ENCODE results near the gene LIX1L. TPM values are rescaled to one million over a fixed set of nuclear protein-coding genes. Genes with fewer than 3 reads are reported as not detected.
"Not testable (repeated sequence)": the region's sequence is repeated elsewhere in the genome, so short reads cannot be mapped to it uniquely, and the experiment has no call there.

The LIX1L gene
- total RNA-seq, 2 experiments from 2014 or later, result 11.6 to 26.3 TPM

DNA sequence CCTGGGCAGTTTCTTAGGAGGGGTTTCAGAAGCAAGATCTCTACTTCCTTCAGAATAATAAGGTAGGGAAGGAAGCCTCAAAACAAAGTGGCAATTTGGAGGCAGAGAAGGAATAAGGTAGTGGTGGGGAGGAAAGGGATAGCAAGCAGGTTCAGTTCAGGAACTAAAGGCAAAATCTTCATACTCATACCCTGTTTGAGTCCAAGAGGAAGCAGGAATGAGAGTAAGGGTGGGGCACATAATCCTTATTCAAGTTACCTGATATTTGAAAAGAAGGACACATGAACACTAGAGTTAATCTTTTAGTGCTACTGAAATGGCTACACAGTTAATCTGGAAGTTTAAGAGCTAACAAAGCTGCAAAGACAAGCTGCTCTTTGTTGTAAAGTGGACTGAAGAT is 22.1 kb downstream of the LIX1L start:
- Histone ChIP-seq H3K4me1 (ENCODE audit: insufficient read depth, low read length, poor library complexity, severe bottlenecking) (peaks cover 32% of the 10 kb centered on the region), H3K4me2 (ENCODE audit: low read length) (no peak overlapping the region), H3K9me2 (ENCODE audit: insufficient read depth, low read length) (no peaks in the 10 kb centered on the region), H3K27ac (ENCODE audit: low read depth, low read length, poor library complexity, severe bottlenecking) (no peak overlapping the region), H3K9me3 (ENCODE audit: low read length) (no peaks in the 10 kb centered on the region), H3K4me3 (ENCODE audit: low read depth, low read length, poor library complexity, severe bottlenecking) (no peak overlapping the region), H4K20me1 (ENCODE audit: insufficient read depth, low read length) (no peaks in the 10 kb centered on the region), H2AFZ (ENCODE audit: low read length) (no peak overlapping the region), H3K79me2 (ENCODE audit: insufficient read depth, low read depth, low read length) (no peaks in the 10 kb centered on the region), H3K36me3 (ENCODE audit: insufficient read depth, low read length) (peaks cover 24% of the 10 kb centered on the region)
- ChIA-PET CTCF (ENCODE audit: unreplicated experiment) (no interaction called here), POLR2A (interaction anchor here (0.7 to 1.2 kb wide), 3 partner anchors 8 to 77 kb away, joined by 3 read pairs; partner anchors contain the start of genes LIX1L, PIAS3 and RBM8A)
- TF ChIP-seq, protein P1, sequence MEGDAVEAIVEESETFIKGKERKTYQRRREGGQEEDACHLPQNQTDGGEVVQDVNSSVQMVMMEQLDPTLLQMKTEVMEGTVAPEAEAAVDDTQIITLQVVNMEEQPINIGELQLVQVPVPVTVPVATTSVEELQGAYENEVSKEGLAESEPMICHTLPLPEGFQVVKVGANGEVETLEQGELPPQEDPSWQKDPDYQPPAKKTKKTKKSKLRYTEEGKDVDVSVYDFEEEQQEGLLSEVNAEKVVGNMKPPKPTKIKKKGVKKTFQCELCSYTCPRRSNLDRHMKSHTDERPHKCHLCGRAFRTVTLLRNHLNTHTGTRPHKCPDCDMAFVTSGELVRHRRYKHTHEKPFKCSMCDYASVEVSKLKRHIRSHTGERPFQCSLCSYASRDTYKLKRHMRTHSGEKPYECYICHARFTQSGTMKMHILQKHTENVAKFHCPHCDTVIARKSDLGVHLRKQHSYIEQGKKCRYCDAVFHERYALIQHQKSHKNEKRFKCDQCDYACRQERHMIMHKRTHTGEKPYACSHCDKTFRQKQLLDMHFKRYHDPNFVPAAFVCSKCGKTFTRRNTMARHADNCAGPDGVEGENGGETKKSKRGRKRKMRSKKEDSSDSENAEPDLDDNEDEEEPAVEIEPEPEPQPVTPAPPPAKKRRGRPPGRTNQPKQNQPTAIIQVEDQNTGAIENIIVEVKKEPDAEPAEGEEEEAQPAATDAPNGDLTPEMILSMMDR (conservative IDR thresholded peaks at IDR 0.05; ENCODE audit: low read length), result no peak
- TF ChIP-seq EZH2phosphoT487 (IDR thresholded peaks at IDR 0.05; ENCODE audit: borderline replicate concordance, low read depth, low read length), result no peak
- BruUV-seq (replicated peaks), result no TSS peak
- intact Hi-C loops (cut with micrococcal nuclease; ENCODE audit: unreplicated experiment), result no loop called here
- DNase-seq (ENCODE audit: low spot score), result no peak

DNA sequence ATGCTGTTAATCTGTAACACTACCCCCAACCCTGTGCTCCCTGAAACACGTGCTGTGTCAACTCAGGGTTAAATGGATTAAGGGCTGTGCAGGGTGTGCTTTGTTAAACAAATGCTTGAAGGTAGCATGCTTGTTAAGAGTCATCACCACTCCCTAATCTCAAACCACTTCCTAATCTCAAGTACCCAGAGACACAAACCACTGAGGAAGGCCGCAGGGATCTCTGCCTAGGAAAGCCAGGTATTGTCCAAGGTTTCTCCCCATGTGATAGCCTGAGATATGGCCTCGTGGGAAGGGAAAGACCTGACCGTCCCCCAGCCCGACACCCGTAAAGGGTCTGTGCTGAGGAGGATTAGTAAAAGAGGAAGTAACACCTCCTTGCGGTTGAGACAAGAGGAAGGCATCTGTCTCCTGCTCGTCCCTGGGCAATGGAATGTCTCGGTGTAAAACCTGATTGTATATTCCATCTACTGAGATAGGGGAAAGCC is 25.3 kb downstream of the LIX1L start:
- H3K4me1 ChIP-seq (ENCODE audit: insufficient read depth, low read length, poor library complexity, severe bottlenecking), result peaks cover 37% of the 10 kb centered on the region
- not testable (repeated sequence) for H3K9me2 ChIP-seq (ENCODE audit: insufficient read depth, low read length); H4K20me1 ChIP-seq (ENCODE audit: insufficient read depth, low read length); BruUV-seq (replicated peaks); H3K9me3 ChIP-seq (ENCODE audit: low read length); H3K79me2 ChIP-seq (ENCODE audit: insufficient read depth, low read depth, low read length)
- peak overlapping the region; percentile 60 for H3K27ac ChIP-seq (ENCODE audit: low read depth, low read length, poor library complexity, severe bottlenecking)
- POLR2A ChIA-PET, result interaction anchor here (1.1 kb wide), 2 partner anchors 22 to 32 kb away, joined by 3 to 6 read pairs; partner anchors contain the start of genes ANKRD34A and POLR3GL
- CTCF ChIA-PET (ENCODE audit: unreplicated experiment), result interaction anchor here (0.6 kb wide), 1 partner anchor 101 kb away, joined by 3 read pairs; no protein-coding TSS in a partner anchor
- peak overlapping the region; percentile 55 for H3K4me2 ChIP-seq (ENCODE audit: low read length)
- peak overlapping the region; percentile 28; the same call in 1 of the 2 replicates for H2AFZ ChIP-seq (ENCODE audit: low read length)
- DNase-seq (ENCODE audit: low spot score), result peak; percentile 83
- intact Hi-C loops (cut with micrococcal nuclease; ENCODE audit: unreplicated experiment), result loop anchor here (1.0 kb wide), 1 partner anchor 25 kb away; no protein-coding TSS in a partner anchor
- peaks cover 22% of the 10 kb centered on the region; the same call in 1 of the 2 replicates for H3K36me3 ChIP-seq (ENCODE audit: insufficient read depth, low read length)
- H3K4me3 ChIP-seq (ENCODE audit: low read depth, low read length, poor library complexity, severe bottlenecking), result peak overlapping the region; percentile 45

DNA sequence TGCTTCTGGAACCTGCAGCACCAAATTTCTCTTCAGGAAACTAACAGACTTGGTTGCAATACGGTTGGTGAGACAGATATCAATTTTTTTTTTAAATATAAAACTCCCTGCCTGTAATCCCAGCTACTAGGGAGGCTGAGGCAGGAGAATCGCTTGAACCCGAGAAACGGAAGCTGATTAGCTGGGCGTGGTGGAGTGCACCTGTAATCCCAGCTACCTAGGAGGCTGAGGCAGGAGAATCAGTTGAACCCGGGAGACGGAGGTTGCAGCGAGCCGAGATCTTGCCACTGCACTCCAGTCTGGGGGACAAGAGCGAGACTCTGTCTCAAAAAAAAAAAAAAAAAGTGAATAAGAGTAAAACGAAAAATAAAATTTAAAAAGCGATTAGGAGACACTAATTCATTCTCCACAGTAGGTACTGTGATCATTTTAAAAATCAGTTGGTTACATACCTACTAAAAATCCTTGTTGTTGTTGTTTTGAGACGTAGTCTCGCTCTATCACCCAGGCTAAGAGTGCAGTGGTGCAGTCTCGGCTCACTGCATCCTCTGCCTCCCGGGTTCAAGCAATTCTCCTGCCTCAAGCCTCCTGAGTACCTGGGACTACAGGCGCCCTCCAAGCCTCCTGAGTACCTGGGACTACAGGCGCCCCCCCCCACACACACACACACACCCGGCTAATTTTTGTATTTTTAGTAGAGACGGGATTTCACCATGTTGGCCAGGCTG is 29.7 kb downstream of the LIX1L start:
- Histone ChIP-seq H4K20me1 (ENCODE audit: insufficient read depth, low read length) (no peaks in the 10 kb centered on the region; the same call in 1 of the 2 replicates), H3K79me2 (ENCODE audit: insufficient read depth, low read depth, low read length) (peaks cover 16% of the 10 kb centered on the region), H3K9me3 (ENCODE audit: low read length) (no peaks in the 10 kb centered on the region), H3K4me1 (ENCODE audit: insufficient read depth, low read length, poor library complexity, severe bottlenecking) (peaks cover 33% of the 10 kb centered on the region), H3K9me2 (ENCODE audit: insufficient read depth, low read length) (no peaks in the 10 kb centered on the region), H2AFZ (ENCODE audit: low read length) (peak overlapping the region; percentile 6; the same call in 1 of the 2 replicates), H3K4me2 (ENCODE audit: low read length) (peak overlapping the region; percentile 69), H3K4me3 (ENCODE audit: low read depth, low read length, poor library complexity, severe bottlenecking) (peak overlapping the region; percentile 92), H3K27ac (ENCODE audit: low read depth, low read length, poor library complexity, severe bottlenecking) (peak overlapping the region; percentile 91), H3K36me3 (ENCODE audit: insufficient read depth, low read length) (peaks cover 28% of the 10 kb centered on the region)
- TSS peak; percentile 99 for BruUV-seq (replicated peaks)
- intact Hi-C loops (cut with micrococcal nuclease; ENCODE audit: unreplicated experiment), result loop anchor here (1.0 to 5.0 kb wide), 2 partner anchors 36 to 69 kb away; partner anchors contain the start of genes ANKRD34A, POLR3GL and TXNIP
- ChIA-PET POLR2A (interaction anchor here (0.6 to 2.2 kb wide), 18 partner anchors 8 to 109 kb away, joined by 3 to 20 read pairs (median 4); partner anchors contain the start of genes ANKRD34A, LIX1L, PEX11B and PIAS3), CTCF (ENCODE audit: unreplicated experiment) (interaction anchor here (0.6 to 1.1 kb wide), 3 partner anchors 9 to 225 kb away, joined by 3 to 4 read pairs (median 3); partner anchors contain the start of genes NUDT17 and PEX11B)
- peak; percentile 38 for DNase-seq (ENCODE audit: low spot score)
- TF ChIP-seq, protein P1 (conservative IDR thresholded peaks at IDR 0.05; ENCODE audit: low read length), result no peak
- no peak for TF ChIP-seq EZH2phosphoT487 (IDR thresholded peaks at IDR 0.05; ENCODE audit: borderline replicate concordance, low read depth, low read length)

Data from OCI-LY7 (cell line).